ENCODE measurements around the gene UBL3.

GRCh38 chr13:29850213-29850898, at the start of gene UBL3:
- no peak for TF ChIP-seq CTCF (conservative IDR thresholded peaks at IDR 0.05; ENCODE audit: low read depth, low read length)
- no peak for TF ChIP-seq EZH2 (IDR thresholded peaks at IDR 0.05; ENCODE audit: borderline replicate concordance, low read depth, low read length, poor library complexity, severe bottlenecking)

Measured in A673 (cell line).